Hematopoietic multipotent progenitor cell treated with erythropoietin and hydrocortisone succinate and interleukin-3 and kit ligand, for 17 days (in vitro differentiated cells): ENCODE results near the gene VPS18.

ENCODE experiments used
- DNase-seq: peaks from one replicate; pipeline ENCODE4 v3.0.0-alpha.2; 2015; ENCODE audit warnings: low spot score

Gene VPS18

DNA sequence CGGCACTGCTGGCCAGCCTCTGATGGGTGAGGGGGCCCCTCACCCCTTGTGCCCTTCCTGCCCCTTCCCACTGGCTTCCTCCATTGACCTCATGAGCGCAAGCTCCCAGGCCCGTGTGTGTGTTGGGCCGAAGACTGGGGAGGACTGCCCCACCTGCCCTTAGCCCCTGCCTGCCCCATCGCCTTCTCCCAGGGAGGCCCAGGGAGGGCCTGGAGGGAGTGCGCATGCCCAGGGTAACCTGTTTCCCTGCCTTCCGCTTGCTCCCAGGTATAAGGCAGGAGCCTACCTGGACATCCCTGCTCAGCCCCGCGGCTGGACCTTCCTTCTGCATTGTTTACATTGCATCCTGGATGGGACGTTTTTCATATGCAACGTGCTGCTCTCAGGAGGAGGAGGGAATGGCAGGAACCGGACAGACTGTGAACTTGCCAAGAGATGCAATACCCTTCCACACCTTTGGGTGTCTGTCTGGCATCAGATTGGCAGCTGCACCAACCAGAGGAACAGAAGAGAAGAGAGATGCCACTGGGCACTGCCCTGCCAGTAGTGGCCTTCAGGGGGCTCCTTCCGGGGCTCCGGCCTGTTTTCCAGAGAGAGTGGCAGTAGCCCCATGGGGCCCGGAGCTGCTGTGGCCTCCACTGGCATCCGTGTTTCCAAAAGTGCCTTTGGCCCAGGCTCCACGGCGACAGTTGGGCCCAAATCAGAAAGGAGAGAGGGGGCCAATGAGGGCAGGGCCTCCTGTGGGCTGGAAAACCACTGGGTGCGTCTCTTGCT, 43.7 kb downstream of the VPS18 start:
- DNase-seq, result no peak

DNA sequence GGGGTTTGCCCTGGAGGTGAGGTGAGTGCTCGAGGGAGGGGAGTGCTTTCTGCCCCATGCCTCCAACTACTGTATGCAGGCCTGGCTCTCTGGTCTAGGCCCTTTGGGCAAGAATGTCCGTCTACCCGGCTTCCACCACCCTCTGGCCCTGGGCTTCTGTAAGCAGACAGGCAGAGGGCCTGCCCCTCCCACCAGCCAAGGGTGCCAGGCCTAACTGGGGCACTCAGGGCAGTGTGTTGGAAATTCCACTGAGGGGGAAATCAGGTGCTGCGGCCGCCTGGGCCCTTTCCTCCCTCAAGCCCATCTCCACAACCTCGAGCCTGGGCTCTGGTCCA, 44.3 kb downstream of the VPS18 start:
- DNase-seq, result no peak

DNA sequence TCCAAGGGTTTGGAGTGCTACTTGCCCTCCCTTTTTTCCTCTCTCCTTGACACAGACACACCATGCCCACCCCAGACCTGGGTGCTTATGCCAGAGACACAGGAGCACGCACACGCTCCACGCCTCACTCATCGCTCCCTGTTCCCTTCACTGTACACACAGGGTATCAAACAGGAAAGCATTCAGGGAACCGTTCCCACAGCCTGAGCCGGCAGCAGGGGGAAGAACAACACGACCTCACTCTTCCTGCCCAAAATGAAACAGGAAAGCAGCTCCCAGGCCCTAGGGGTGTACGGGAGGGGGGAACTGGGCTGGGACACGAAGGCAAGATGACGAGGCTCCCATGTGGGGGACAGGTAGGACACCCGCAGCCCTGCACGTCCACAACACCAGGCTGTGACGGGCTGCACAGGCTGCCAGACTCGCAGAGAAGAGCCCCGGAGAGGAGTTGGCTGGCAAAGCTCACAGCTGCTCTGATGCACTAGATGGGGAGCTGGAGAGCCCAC, 46.1 kb downstream of the VPS18 start:
- no peak for DNase-seq

DNA sequence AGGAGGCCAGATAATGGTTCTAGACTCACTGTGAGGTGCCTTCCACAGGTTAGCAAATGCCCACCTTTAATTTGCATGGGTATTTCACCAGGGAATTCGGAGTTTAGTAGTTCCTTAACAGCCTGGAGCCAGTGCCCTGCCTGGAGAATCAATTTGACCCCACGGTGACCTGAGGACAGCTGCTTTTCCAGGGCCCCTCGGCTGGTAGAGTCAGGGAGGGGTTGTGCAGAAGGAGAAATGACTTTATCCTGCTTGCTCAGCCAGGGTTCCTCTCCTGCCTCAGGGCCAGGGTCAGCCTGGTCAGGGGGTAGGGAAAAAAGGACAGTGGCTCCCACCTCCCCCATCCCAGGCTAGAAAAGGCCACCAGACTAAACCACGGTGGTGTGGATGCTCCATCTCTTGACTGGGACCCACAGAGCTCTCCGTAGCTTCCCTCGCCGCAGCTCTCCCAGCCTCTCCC, 46.8 kb downstream of the VPS18 start:
- DNase-seq, result no peak

DNA sequence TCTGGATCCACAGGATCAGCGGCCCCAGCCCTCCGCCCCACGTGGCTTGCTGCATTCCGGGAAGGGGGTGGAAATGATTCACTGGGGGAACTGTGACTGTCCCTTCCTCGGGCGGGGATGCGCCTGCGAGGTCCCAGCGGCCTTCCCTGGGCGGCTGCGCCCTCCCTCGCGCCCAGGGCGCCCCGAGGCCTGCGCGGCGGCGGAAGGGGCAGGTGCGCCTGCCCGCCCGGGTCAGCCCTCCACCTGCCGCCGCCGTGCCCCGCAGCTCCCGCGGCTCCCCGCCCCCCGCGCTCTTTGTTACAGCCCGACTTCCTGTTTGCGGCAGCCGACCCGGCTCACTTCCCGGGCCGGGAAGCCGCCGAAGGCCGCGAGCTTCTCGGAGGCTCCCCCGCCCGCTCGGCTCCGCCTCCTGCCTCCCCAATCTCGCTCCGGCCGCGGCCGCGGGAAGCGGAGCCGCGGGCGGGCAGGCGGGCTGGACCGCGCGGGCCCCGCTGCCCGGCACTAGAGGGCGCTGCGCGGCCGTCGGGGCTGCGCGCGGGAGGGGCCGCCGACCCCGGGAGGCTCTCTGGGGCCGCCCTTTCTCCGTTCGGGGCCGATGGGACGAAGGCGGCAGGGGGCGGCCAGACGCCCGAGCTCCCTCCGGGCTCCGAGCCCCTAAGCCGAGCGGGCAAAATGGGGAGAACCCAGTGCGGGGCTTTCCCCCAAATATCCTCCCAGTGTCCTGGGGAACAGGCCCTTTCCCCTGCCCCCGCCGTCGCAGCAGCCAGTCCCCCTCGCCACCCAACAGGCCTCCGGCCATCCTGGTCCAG, 47.5 kb downstream of the VPS18 start:
- DNase-seq, result peak; percentile 49

DNA sequence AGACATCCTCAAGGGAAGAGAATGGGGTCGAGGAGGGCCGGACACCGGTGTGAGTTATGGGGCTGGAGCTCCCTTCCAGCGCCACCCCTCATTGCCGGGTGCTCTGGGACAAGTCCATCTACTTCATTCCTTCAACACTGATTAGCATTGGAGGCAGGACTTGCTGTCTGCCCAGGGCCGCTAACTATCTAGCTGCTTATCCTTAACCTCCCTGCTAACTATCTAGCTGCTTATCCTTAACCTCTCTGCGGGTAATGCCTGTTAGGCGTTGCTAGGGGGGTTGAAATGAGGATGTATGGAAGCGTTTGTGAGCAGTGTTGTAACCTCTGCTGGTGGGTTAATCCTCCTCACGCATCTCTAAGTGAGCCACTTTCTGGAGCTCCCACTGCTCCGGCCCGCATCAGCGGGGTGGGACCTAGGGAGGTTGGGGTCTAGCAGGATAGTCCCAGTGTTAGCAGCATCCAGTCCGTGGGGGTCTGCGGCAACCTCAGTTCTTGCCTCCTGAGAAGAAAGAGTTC, 48.1 kb downstream of the VPS18 start:
- DNase-seq, result no peak

DNA sequence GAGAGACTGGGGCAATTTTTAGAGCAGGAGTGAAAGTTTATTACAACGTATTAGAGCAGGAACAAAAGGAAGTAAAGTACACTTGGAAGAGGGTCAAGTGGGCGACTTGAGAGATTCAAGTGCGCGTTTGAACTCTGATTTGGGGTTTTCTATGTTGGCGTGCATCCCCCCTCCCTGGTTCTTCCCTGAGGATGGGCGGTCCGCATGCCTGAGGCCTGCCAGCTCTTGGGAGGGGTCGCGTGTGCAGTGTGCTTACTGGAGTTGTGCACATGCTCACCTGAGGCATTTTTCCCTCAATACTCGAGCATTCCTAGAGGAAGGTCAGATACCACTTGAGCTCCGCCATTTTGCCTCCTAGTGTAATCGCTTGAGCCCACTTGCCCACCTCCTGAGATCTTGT, 48.6 kb downstream of the VPS18 start:
- no peak for DNase-seq

DNA sequence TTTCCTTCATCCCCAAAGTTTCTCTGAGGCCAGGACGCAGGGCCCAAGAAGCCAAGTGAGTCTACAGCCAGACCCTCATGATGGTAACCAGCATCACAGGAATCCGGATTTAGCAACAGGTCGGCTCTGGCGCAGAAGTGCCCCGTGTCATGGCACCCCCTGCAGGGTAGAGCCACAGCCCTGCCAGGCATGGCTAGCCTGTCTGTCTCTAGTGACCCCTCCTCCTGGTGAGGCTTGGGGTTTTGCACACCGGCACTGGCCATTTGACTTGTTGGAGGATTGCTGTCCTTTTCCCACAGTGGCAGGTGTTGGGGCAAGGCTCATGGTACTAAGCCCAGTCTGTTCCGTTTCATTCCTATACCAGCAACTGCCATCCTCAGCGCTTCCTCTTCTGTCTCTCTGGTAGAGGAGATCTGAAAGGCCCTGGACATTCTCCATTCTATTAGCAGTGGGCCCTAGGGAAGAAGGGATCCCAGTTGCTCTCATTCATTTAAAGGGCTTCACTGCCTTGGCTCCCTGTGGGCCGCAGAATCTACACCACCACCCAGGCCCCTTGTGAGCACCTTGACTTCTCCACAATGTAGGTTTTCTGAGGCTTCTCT, 49.6 kb downstream of the VPS18 start:
- no peak for DNase-seq

DNA sequence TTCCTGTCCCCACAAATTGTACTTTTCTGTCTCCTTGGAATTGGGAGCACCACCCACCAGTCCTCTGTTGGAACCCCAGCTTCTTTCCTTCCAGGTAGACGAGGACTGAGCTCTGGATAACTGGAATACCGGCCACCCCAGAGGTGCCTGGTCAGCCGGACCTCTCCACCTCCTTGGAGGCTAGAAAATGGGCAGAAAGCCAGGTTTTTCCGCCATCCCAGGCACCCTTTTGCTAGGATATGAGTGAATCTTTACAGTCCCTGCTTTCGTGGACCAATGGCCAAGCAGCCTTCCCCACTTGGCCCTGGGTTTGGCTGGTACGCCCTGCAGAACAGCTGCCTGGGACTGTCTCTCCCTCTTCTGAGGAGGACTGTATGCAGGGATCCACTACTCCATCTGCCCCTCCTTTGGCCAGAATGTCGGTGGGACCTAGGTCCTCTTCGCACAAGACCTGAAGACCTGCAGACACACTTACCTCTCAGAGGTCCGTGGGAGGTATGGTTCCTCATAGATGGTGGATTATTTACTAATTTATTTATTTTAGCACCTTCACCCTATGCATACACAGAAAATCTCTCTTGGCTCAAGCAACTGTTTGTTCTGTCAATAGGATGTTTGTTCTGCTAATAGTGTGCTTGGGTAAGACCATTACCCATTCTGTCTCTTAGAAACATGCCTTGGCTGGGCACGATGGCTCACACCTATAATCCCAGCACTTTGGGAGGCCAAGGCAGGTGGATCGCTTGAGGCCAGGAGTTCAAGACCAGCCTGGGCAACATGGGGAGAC, 50.5 kb downstream of the VPS18 start:
- DNase-seq, result no peak

DNA sequence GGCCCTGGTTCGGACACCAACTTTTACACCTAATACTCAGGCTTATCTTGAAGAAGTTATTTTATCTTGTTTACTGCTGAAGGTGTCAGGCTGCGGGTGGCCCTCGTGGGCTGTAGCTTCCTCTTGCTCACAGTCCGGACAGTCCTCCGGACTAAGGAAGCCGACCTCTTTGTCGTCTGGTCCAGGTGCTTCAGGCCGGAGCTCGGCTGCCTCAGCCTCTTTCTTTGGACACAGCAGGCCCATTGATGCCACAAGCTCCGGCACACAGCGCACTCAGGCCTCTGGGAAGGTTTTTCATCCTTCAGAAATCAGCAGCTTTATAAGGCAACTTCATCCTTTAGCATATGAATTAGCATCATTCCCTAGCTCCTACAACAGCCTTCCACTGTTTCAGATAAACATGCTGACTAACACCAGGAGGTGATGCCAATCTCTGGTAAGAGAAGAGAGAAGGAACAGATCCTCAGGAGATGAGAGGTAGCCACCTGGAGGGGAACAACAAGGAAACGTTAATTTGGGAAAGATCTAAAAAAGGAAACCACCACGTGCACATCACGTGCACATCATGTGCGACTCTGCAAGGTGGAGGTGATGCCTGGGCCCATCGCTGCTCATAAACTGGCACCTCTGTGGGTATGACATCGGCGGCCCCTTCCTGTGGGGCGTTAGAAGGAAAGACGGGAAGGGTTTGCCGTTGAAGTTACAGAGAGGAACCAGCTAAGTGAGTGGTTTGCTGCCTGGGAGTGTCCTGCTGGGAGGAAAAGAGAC, 54.6 kb downstream of the VPS18 start:
- no peak for DNase-seq

DNA sequence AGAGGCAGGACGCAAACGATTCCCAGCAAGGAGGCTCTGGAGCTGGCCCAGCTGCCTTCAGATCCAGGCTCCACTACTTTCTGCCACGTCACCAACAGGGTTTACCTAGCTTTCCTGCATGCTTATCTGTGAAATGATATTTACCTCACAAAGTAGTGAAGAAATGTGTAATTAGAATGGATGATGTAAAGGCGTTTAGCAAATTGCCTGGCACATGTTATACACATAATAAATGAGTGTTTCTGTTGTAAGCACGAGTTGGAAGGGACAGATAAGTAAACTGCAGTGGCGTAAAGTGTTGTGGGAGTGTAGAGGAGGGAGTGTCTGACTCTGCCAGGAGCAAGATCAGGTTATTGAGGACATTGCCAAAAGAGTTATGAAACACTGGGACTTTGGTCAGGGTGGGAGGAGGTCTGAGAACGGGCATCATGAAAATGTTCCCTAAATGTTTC, 55.5 kb downstream of the VPS18 start:
- DNase-seq, result no peak

DNA sequence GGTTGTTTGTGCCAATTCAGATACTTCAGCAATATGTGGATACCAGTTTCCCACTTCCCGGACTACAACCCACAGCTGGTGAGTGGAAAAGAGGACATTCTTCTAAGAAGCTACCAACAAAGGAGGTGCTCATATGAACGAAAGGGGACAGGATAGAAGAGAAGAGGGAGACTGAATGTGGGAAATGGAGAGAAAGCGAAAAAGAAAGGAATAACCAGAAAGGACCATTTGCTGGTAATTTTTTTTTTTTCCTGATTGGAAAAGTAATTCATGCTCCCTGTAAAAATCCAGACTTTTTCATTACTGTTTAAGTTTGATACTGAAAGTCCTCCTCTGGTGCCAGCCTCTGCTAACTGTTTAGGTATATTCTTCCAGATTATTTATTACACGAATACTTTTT, 57.5 kb downstream of the VPS18 start:
- DNase-seq, result no peak

DNA sequence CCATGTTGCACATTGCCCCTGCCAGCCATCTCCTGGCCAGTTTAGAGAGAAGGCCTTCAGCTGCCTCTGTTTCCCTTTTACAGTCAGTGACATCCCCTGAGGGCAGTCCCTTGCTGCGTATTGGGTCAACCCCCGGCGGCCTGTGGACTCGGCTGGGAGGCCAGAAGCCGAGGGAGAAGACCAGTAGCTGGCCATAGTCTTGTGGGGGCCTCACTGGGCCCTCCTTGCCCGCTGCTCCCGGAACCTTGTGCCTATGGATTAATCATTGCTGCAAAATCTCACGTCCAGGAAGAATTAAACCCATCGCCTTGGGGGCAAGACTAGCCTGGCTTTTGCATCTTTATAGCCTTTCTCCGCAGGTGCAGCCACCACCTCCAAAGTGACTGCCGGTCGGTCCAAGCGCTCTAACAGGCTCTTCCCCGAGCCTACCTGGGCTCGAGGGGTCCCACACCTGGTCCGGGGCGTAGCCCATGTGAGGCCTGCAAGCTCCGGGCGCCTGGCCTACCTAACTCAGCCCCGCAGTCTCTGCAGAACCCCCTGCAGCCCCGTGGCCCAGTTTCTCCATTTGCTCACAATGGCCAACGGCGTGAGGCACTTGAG, 58.2 kb downstream of the VPS18 start:
- peak; percentile 13 for DNase-seq

DNA sequence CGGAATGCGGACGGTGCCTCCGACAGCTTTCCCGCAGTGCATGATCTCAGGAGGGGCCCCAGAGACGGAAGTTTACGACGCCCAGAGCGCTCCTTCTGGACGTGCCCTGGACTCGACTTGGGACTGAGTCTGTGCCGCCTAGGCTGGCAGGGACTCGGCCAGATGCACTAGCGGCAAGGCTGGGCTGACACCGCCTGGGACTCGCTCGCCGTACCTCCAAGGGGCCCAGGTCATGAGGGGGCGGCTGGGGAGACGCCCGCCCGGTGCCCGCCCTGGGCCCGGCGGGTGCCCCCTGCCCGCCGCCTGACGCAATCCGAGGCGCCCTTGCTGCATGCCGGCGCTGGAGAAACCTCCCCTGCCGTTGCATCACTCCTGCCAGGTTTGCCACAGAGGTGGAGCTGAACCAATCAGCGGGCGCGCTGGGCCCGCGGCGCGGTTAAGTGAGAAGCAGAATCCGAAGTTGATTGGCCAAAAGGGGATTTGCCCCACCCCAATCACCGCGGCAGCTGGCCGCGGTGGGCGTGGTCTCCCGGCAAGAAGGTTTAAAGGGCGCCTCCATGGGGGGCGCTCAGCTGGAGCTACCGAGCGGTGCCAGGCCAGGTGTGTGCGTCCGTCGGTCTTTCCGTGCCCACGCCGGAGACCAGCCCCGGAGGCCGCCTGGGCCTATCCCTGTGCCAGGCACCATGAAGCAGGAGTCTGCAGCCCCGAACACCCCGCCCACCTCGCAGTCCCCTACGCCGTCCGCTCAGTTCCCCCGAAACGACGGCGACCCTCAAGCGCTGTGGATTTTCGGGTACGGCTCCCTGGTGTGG, 58.9 kb downstream of the VPS18 start, which contains the start of gene CHAC1:
Gene CHAC1, plus strand, starts transcription at position 571 of the 812 bp plus-strand sequence. Its CDS starts 113 bp downstream, at position 684.
- peak; percentile 95 for DNase-seq
